SW480 (cell line): ENCODE results near the gene SPATA3.
A peak's percentile ranks its signal among the peaks of the same experiment; 100 is the strongest.

Experiments
- DNase-seq: peaks from one replicate; pipeline ENCODE4 v3.0.0-alpha.2; 2016; ENCODE audit warnings: low spot score

The SPATA3 gene

DNA sequence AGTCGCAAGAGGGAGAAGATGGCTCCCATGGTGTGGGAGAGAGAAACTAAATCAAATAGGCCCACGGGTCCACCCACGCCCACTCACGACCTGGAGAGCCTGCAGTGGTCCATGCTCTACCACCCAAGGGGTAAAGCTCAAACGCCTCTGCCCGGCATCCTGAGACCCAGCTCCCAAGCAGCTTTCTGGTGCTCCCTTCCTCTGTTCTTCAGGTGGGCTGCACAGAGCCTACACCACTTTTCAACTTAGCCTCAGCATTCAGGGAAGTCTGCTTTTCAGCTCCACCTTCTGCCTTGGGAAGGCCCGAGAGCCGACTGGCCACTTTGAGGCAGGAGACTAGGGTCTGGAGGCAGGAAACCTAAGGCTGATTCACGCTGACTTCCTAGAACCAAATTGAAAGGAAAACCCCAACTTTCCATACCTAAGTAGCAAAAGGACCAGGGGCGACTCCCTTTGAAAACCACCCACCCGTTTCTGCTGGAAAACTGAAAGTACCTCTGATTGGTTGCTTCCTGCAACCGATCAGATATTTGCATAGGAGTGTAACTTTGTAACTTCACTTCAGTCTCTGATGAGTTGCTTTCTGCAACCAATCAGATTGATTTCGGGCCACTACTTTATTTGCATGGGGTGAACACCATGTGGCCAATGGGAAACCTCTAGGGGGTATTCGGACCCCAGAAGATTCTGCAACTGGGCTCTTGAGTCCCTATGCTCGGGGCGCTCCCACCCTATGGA is 26.8 kb upstream of the SPATA3 start:
- peak; percentile 33 for DNase-seq

DNA sequence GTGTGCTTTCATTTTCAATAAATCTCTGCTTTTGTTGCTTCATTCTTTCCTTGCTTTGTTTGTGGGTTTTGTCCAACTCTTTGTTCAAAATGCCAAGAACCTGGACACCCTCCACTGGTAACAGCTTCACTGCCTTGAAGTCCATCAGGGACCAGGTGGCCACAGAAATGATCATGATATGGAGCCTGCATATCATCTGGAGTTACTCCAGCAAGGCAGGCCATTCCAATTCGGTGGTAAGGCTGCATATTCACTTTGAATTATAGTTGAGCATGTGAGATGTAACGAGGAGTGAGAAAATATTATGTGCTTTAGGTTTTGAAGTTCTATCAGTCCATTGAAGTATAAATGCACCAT is 26.3 kb upstream of the SPATA3 start:
- no peak for DNase-seq

DNA sequence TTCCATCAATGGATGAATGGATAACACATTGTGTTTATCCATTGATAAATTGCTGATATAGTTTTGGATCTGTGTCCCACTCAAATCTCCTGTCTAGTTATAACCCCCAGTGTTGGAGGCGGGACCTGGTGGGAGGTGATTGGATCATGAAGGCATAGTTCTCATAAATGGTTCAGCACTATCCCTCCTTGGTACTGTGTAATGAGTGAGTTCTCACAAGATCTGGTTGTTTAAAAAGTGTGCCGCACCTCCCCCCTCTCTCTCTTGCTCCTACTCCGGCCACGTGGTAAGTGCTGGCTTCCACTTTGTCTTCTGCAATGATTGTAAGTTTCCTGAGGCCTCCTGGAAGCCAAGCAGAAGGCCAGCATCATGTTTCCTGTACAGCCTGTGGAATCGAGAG is 23.9 kb upstream of the SPATA3 start:
- DNase-seq = no peak

DNA sequence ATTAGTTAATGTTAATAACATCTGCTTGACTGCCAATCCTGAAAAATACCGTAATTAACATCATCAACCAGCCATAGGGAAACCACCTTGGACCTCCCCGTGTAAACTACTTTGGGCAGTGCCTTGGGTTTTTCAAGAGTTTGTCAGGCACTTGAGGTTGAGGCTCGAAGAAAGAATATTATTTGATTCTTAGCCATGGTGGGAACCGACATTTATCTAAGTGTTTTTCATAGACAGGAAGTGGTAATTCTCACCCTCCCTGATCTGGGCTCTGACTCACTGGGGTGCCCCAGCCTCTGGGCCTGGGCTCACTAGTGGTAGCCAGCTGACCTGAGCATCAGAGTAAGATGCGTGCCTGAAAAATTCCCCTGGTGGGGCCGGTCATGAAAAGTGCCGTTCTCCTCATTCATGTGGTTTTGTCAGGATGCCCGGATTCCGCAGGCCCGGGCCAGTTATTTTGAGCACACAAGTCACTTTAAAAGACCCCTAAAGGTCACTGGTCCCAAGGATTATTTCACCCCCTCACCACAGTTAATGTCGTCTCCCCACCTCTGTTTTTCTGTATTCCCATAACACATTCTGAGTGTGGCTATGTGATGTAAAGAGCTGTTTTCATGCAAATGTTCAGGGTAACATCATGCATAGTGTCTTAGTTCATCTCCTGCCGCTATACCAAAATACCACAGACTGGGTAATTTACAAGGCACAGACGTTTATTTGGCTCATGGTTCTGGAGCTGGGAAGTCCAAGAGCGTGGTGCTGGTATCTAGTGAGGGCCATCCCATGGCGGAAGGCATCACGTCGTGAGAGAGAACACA is 21.6 kb upstream of the SPATA3 start:
- peak; percentile 94 for DNase-seq

DNA sequence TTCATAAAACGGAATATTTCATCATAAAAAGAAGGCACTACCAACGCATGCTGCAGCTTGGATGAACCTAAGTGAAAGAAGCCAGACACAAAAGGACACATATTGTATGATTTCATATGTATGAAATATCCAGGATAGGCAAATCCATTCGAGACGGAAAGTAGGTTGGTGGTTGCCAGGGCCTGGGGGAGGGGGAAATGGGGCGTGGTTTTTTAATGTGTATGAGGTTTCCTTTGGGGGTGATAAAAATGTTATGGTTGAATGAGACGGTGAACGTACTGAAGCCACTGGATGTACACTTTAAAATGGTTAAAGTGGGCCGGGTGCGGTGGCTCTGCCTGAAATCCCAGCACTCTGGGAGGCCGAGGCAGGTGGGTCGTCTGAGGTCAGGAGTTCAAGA is 20.0 kb upstream of the SPATA3 start:
- DNase-seq = no peak

DNA sequence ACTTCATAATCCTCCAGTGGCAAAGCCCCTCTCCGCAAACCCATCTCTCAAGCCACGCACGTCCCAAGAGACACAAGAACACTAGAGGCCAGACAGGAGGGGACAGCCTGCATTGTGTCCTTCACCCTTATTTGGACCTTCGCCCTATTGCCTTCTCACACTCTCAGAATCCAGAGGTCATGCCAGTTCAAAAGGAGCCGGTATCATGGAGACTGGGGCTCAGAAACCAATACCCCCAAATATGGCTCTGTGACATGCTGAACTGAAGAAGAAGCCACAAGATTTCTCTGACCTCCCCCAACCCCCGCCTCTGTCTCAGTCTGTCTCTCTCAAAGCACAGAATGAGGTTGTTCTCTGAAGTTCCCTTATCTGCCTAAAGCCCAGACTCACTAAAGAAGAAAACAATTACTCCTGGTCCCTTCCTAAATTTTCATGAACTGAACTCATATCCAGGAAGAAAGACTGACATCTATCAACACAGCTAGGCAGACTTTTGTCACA is 19.2 kb upstream of the SPATA3 start:
- DNase-seq = no peak

DNA sequence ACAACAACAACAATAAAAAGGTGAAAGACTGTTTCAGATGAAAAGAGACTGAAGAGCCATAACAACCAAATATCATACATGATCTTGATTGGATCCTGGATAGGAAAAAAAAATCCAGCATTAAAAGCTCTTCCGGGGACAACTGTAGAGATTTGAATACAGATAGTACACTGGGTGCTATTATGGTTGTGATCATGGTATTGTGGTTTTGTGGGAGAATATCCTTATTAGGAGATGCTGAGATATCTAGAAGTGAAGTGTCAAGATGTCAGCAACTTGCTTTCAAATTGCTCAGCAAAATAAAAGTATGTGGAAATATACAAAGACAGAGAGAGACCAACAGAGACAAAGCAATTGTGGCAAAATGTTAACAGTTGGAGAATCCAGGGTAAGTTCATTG is 15.5 kb upstream of the SPATA3 start:
- no peak for DNase-seq

DNA sequence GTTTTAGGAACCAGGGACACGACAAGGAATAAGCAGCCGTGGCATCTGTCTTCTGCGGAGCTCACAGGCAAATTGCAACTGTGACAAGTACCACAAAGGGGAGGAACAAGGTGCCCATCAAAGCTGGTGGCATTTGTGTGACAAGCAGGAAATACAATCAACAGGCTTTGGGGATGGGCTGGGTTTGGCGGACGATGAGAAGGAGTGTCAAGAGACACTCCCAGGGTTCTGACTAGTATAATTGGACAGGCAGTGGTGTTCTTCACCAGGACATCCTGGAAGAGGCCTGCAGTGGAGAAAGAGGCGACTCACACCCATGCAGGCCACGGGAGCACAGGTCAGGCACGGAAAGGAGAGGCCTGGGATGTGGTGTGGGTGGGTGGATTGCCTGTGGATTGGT is 14.2 kb upstream of the SPATA3 start:
- peak; percentile 87 for DNase-seq

DNA sequence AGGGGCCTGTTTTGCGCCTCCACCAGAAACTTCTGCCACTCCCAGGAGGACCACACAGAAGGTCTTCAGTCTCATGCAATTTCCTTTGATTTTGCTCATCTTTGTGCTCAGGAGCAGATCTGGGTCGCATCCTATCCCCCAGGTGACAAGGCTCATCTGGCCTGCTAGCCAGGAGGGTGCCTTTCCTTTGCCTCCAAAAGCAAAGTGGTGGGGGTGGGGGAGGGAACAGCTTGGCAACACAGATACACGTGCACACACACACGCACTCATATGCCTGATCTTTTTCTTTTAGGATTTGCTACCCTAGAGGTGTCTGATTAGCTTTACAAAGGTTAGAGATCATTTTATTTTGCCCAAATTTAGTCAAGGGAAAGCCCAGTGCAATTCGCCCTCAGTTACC is 13.8 kb upstream of the SPATA3 start:
- no peak for DNase-seq

DNA sequence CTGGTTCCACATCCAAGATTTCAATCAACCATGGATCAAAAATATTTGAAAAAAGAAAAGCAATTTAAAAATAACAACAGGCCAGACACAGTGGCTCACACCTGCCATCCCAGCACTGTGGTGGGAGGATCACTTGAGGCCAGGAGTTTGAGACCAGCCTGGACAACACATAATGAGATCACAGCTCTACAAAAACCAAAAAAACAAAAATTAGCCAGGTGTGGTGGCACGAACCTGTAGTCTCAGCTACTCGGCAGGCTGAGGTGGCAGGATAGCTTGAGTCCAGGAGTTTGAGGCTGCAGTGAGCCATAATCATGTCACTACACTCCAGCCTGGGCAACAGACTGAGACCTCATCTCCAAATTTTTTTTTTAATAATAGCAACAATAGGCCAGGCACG is 13.4 kb upstream of the SPATA3 start:
- DNase-seq = no peak

DNA sequence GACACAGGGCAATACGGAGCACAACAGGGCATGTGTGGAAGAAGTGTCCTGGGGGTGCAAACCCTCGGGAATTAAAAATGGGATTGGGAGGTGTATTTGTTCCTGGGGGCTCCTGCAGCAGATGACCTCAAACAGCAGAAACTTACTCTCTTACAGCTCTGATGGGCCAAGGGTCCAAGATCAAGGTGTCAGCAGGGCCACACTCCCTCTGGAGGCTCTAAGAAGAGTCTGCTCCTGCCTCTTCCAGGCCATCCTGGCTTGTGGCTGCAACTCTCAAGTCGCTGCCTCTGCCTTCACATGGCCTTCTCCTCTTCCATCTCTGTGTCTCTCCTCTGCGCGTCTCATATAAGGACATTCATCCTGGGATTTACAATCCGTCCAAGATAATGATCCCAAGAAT is 12.4 kb upstream of the SPATA3 start:
- DNase-seq = no peak

DNA sequence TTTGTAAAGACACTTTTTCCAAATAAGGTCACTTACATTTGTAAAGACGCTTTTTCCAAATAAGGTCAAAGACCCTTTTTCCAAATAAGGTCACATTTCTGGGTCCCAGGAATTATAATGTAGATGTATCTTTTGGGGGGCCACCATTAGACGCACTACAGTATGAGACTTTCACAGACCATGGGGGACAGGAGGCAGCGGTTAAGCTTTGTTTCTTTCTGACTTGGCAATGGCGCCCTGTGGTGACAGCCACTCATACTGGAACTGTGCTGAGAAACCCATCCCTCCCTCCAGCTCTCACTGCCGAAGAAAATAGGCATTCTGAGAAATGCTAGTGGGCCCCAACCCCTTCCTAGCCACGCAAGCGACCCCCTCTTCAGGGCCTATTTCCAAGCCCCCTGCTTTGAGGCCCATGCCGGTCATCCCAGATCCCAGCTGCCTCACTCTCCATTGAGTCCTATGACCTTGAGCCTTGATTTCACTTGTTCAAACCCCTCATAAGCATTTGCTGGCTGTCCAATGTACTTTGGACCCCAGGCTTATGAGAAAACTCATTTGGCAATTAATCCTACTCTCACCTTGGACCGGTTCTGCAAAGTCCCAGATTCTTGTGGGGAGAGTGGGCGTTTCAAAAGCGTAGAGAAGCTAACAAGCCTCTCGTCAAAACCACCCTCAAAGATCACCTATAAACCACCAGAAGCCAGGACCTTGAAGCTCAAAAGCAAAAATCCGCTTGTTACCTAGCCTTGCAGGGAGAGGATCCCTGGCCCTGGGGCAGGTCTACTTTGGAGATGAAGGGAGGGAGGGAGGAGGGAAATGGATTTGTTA is 11.3 kb upstream of the SPATA3 start:
- no peak for DNase-seq

DNA sequence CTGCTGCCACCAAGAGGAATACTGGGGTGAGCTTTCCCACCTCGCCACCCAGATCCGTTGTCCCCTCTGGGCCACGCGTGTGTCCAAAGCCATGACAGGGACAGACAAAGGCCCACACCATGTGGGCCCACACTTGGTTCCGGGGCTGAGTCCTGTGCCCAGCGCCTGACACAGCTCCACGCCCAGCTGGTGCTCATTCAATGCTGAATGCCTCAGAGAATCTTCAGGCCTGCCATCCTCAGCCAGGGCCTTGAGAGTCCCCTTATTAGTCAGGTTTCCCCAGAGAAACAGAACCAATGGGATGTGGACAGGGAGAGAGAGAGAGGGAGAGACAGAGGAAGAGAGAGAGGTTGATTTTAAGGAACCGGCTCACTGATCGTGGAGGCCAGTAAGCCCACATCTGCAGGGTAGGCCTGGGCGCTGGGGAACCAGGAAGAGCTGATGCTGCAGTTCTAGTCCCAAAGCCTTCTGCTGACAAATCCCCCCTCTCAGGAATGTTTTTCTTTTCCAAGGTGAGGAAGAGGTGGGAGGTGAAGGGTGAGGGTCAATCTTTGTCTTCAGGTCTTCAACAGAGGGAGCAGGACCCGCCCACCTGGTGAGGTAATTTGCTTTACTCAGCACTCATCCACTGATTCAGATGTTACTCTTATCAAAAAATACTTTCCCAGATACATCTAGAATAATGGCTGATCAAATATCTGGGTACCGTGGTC is 10.2 kb upstream of the SPATA3 start:
- no peak for DNase-seq

DNA sequence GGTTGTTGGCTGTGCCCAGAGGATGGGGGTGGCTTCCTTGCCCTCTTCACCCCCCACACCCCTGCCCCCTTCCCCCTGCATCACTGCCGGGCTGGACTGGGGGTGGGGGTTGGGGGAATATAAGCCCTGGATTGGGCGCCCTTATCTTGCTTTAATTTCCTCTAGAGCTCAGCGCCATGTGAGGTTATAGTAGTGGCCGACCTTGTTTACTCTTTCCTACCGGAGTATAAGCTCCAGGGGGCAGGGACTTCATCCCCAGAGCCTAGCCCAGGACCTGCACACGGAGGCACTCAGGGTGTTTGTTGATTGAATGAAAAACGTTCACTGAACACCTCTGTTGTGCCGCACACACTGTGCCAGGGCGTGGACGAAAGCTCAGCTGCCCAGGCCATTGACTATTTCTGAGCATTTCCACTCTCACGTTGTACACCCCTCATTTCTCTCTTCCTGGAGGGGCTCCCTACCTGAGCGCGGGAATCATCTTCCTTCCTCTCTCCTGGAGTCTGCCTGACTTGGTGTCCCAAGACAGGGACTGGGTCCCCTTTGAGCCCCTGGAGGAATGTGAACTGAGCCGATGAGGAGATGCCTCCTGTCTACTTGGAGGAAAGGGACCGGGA is 9.3 kb upstream of the SPATA3 start:
- no peak for DNase-seq

DNA sequence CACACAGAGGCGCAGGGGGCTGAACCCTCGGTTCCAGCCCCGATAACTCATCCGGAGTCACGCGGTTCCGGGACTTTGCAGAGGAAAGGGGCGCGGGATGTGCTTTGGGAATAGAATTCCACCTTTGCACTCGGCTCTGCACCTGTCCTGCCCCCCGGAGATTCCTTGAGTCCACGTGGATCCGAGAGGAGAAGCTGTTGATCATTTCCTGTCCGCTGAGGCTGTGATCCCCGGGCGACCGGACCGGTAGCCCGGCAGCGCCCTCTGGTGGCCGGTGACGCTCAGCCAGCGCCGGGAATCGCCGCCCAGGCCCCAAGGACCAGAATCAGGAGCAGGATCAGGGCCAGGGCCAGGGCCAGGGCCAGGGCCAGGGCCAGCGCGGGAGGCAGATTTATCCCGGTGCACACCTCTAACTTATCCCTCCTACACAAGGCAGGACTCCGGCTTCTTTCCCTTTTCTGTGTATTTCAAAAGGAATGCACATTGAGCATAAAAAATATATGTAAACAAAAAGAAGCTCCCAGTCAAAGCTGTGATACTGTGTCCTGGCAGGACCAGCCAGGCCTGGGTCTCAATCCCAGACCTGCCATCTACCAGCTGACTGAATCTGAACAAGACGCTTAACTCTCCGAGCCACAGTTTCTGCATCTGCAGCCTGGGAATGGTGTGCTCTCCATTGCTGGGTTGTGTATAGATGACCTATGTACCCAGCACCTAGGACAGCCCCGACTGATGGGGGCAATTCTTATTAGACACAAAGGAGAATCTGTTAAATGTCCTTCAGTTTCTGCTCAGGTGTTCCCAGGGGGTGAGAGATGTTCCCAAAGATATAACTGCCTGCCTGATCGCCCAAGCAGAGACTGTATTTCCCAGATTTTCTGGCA is 8.5 kb upstream of the SPATA3 start:
- peak; percentile 71 for DNase-seq

DNA sequence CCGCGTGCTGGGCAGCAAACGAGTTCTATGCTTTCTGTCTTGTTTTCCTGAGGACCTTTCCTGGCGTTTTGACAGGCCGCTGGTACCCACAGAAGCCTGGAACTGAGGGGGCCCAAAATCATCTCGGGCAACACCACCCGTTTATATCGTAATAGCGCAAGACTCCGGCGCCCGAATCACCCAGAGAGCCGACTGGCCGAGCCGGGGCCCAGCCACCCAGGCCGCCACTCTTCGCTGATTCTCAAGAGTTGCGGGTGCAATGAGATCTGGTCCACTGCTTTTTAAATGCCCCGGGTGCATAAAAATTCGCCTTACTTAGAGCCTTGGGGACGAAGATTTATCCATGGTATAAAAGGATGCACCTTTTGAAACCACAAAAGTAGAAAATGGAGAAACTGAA is 6.2 kb upstream of the SPATA3 start:
- no peak for DNase-seq

DNA sequence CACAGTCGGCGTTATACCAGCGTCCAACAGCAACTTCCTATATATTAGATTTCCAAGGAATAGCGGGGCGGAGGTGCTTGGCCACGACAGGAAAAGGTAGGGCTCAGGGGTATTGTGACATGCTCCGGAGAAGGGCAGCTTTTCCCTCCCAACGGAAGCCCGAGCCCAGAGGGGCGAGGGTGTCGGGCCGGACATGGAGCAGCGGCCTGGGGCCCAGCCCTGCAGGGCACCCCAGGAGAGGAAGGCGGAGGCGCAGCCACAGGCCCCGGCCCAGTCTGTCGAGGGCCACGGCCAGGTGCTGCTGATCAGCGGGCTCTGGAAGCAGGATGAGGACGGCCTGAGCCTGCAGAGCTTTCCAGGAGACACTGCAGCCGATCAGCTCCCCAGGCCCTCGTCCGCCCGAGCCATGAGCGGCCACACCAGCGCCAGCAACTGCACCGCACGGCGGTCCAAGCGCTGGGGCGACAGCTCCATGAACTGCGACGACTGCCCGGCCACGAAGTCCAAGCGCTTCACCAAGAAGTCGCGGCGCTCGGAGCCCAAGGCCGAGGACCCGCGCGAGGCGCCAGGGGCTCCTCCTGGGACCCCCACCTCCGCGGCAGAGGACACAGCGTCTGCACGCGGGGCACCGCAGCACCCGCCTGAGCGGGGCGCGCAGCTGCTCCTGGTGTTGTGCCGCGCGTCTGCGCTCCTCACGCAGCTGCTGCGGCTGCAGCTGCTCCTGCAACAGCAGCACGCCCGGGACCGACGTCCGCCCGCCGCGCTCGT is 5.6 kb upstream of the SPATA3 start:
- DNase-seq = no peak

DNA sequence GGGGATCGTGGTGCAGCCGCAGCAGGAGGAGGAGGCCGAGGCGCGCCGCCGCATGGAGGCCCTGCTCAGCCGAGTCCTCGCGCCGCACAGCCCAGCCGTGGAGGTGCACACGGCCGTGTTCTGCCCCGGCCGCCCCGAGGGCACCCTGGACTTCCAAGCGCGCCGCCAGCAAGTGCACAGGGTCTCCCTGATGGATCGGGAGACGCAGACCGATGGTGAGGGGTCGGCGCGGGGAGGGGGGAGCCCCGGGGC is 5.1 kb upstream of the SPATA3 start:
- no peak for DNase-seq

DNA sequence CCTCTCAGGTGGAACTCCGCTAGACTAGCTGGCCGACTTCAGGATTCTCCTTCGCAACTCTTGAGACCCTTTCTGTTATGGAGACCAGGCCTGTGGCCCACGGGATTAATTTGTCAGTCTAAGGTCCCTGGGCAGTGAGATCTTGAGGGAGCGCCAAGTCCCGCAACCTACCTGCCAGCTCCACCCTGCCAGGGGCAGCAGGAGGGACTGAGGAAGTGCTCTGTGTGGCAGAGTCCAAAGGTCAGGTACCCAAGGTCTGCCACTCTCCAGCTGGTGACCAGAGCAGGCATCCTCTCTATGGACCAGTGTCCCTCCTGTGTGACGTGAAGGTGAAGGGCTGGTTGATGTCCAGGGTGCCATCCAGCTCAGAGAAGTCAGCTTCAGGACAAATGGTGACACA is 4.3 kb upstream of the SPATA3 start:
- no peak for DNase-seq

DNA sequence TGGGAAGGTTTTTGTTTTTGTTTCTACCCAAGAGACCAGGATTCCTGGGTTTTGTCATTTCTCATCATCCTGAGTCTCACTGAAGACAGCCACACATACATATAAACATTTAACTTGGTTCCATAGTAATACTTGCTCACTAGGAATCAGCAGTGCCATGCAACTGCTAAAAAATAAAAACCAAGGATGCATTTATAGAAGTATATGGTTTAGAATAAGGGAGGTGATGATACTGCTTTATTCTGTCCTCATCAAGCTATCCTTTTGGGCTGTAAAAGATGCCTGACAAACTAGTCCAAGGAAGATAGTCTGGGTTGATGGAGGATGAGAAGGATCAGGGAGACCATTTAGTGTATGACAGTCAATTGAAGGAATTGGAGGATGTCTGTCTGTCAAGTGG is 740 bp downstream of the SPATA3 start:
- DNase-seq = no peak
